HepG2 (cell line): ENCODE data around the gene SRRT. TPM values are rescaled to one million over a fixed set of nuclear protein-coding genes. Genes with fewer than 3 reads are reported as not detected.
A peak's percentile ranks its signal among the peaks of the same experiment; 100 is the strongest.

Source experiments
- ATAC-seq: fragments of 200-7000 bp; cut with Tn5 transposase; 3 replicates; pipeline ENCODE4 v1.9.1; 2020; ENCODE audit warnings: mild to moderate bottlenecking, moderate library complexity
- BruUV-seq: library from RNA; stranded (reverse); fragments of 400-500 nt; replicated peaks from 2 replicates; lab custom pipeline; 2021; lab: Mats Ljungman, UMichigan
- CTCF ChIA-PET: fragments of 300-600 bp; formaldehyde crosslinking; extraction: SDS; loops from one replicate; lab custom pipeline; 2021; ENCODE audit warnings: low total read pairs, inconsistent platforms, low intra/inter-chr PET ratio; lab: Yijun Ruan, JAX
- POLR2A ChIA-PET: fragments of 350-600 bp; sonication (Branson Sonifier 250); formaldehyde crosslinking; loops from one replicate; lab custom pipeline; 2020; ENCODE audit warnings: antibody characterized with exemption, inconsistent platforms; lab: Yijun Ruan, JAX
- DNase-seq: peaks from one replicate; pipeline ENCODE4 v3.0.0-alpha.2; 2015; ENCODE audit warnings: low spot score
- FAIRE-seq: peaks from 3 replicates; lab custom pipeline; 2011; peaks lifted over from hg19 to GRCh38; lab: Jason Lieb, UNC
- H2AFZ ChIP-seq: one replicate; pipeline ENCODE4 v1.6.1; 2011; ENCODE audit warnings: low read length, inconsistent platforms
- H3K27ac ChIP-seq: fragments of 300-600 bp; 3 replicates; pipeline ENCODE4 v1.8.0; 2011; ENCODE audit warnings: mixed run types, mild to moderate bottlenecking, mixed read lengths, low read length, inconsistent platforms; ENCODE audit not compliant: insufficient read depth; ENCODE audit errors: extremely low read length
- H3K27me3 ChIP-seq, 2 experiments: fragments of 200-600 bp in 1 of 2; 2 replicates in 1 of 2; 3 replicates in 1 of 2; pipeline versions ENCODE4 v1.6.0 to v1.8.0; 2011; ENCODE audit warnings: low read length in 2 of 2, mild to moderate bottlenecking in 2 of 2, moderate library complexity in 2 of 2, inconsistent platforms in 1 of 2; ENCODE audit not compliant: insufficient read depth in 2 of 2, control insufficient read depth in 1 of 2
- H3K36me3 ChIP-seq, 2 experiments: fragments of 200-600 bp in 1 of 2; replicated peaks in 1 of 2; 2 replicates in 1 of 2; 3 replicates in 1 of 2; pipeline versions ENCODE4 v1.5.1 to v1.8.0; 2011; ENCODE audit warnings: low read length in 2 of 2, inconsistent platforms in 1 of 2; ENCODE audit not compliant: insufficient read depth in 2 of 2, control insufficient read depth in 1 of 2
- H3K4me1 ChIP-seq: 2 replicates; pipeline ENCODE4 v1.5.1; 2012; ENCODE audit warnings: low read length, inconsistent platforms; ENCODE audit not compliant: insufficient read depth
- H3K4me2 ChIP-seq: 2 replicates; pipeline ENCODE4 v1.6.0; 2011; ENCODE audit warnings: low read depth, low read length, inconsistent platforms
- H3K4me3 ChIP-seq, 3 experiments: fragments of 200-600 bp in 1 of 3; sonication (generic), shearing (Covaris generic) in 1 of 3; replicated peaks in 1 of 3; 2 replicates each; pipeline ENCODE4 v1.5.1; 2011 to 2016; ENCODE audit warnings: low read length in 3 of 3, inconsistent platforms in 2 of 3, low read depth in 2 of 3, mild to moderate bottlenecking in 2 of 3, control low read depth in 1 of 3, mixed read lengths in 1 of 3; ENCODE audit not compliant: insufficient read depth in 1 of 3
- H3K79me2 ChIP-seq: one replicate; pipeline ENCODE4 v1.6.1; 2011; ENCODE audit warnings: low read length, inconsistent platforms; ENCODE audit not compliant: insufficient read depth
- H3K9ac ChIP-seq: 2 replicates; pipeline ENCODE4 v1.6.0; 2011; ENCODE audit warnings: mild to moderate bottlenecking, low read depth, low read length, inconsistent platforms; ENCODE audit not compliant: insufficient read depth
- H3K9me3 ChIP-seq: 2 replicates; pipeline ENCODE4 v1.5.1; 2012; ENCODE audit warnings: mild to moderate bottlenecking, low read length
- H4K20me1 ChIP-seq: 2 replicates; pipeline ENCODE4 v1.6.0; 2011; ENCODE audit warnings: inconsistent platforms, mild to moderate bottlenecking, low read length, moderate library complexity; ENCODE audit not compliant: insufficient read depth
- AGO1 ChIP-seq: fragments of 200-400 bp; formaldehyde crosslinking; IDR thresholded peaks from 2 replicates; pipeline ENCODE4 v1.6.1; 2017; ENCODE audit warnings: mild to moderate bottlenecking, low read depth, low read length, moderate library complexity; ENCODE audit not compliant: poor library complexity, severe bottlenecking
- KDM5A ChIP-seq: fragments of 200-600 bp; sonication (generic); IDR thresholded peaks from 2 replicates; pipeline ENCODE4 v1.7.0; 2018; ENCODE audit warnings: antibody characterized with exemption, mild to moderate bottlenecking, low read length, borderline replicate concordance
- KLF6 ChIP-seq: IDR thresholded peaks from 2 replicates; pipeline ENCODE4 v1.8.0; 2016; ENCODE audit warnings: missing biosample characterization, missing genetic modification reagents
- NKX3-1 ChIP-seq: sonication (generic); formaldehyde crosslinking; IDR thresholded peaks from 2 replicates; pipeline ENCODE4 v1.5.0; 2020; ENCODE audit warnings: missing genetic modification reagents
- SIN3B ChIP-seq: fragments of 150-350 bp; IDR thresholded peaks from 2 replicates; pipeline ENCODE4 v1.6.1; 2014; ENCODE audit warnings: low read length
- ZMYM3 ChIP-seq: sonication (generic); formaldehyde crosslinking; IDR thresholded peaks from 2 replicates; pipeline ENCODE4 v1.5.1; 2020; ENCODE audit warnings: mild to moderate bottlenecking, missing genetic modification reagents
- ZNF143 ChIP-seq: sonication (generic); formaldehyde crosslinking; IDR thresholded peaks from 2 replicates; pipeline ENCODE4 v1.4.0; 2020; ENCODE audit warnings: missing genetic modification reagents
- ZNF253 ChIP-seq: sonication (generic); formaldehyde crosslinking; IDR thresholded peaks from 2 replicates; pipeline ENCODE4 v1.8.0; 2022; ENCODE audit warnings: mild to moderate bottlenecking, missing genetic modification reagents, borderline replicate concordance
- ZNF564 ChIP-seq: sonication (generic); formaldehyde crosslinking; IDR thresholded peaks from 2 replicates; pipeline ENCODE4 v1.8.1; 2023; ENCODE audit warnings: mild to moderate bottlenecking, missing genetic modification reagents
- WGBS: methylation state at CpG from one replicate; pipeline ENCODE4 v1.1.6; 2017; ENCODE audit warnings: low lambda C conversion rate; 5-methylcytosine and 5-hydroxymethylcytosine counted together
- in situ Hi-C: cut with HindIII; loops from 2 replicates; pipeline ENCODE4 v1.10.0; 2017; ENCODE audit warnings: low pct_unique_long_range_greater_than_20kb; ENCODE audit not compliant: extremely low pct_ligation_motif_present
- intact Hi-C: fragments of 100-400 bp; cut with micrococcal nuclease; formaldehyde crosslinking; loops from one replicate; pipeline ENCODE4 v1.10.0; 2022; ENCODE audit not compliant: unreplicated experiment
- polyA plus RNA-seq, 8 experiments: library from polyadenylated mRNA; depleted of rRNA in 3 of 8; stranded (reverse) in 7 of 8; unstranded in 1 of 8; fragments of >200 nt; fragmentation: Illumina TruSeq in 4 of 8; extraction: Trizol in 4 of 8; gene quantifications; 2 replicates each; pipeline versions ENCODE4 v1.2.1 to v1.2.3, GENCODE V29; 2011 to 2016; ENCODE audit warnings: low read depth in 4 of 8, missing spikeins in 1 of 8, mixed read lengths in 1 of 8; ENCODE audit not compliant: insufficient read depth in 1 of 8
- total RNA-seq, 5 experiments: library from RNA; depleted of rRNA; stranded (reverse); fragments of >200 nt; fragmentation: Illumina TruSeq; extraction: Trizol; gene quantifications; 2 replicates each; pipeline ENCODE4 v1.2.3, GENCODE V29; 2016; ENCODE audit warnings: low read depth in 1 of 5
- TF ChIP-seq, protein P1 (sequence below): sonication (generic); formaldehyde crosslinking; IDR thresholded peaks from 2 replicates; pipeline ENCODE4 v1.5.1; 2020; ENCODE audit warnings: missing genetic modification reagents, mild to moderate bottlenecking, borderline replicate concordance
- TF ChIP-seq, protein P2 (sequence below): sonication (generic); formaldehyde crosslinking; IDR thresholded peaks from 2 replicates; pipeline ENCODE4 v1.5.0; 2020; ENCODE audit warnings: mild to moderate bottlenecking, missing genetic modification reagents
- TF ChIP-seq, protein P3 (sequence below): sonication (generic); formaldehyde crosslinking; IDR thresholded peaks from 2 replicates; pipeline ENCODE4 v1.8.0; 2022; ENCODE audit warnings: missing genetic modification reagents, mild to moderate bottlenecking, borderline replicate concordance
- TF ChIP-seq, protein P4 (sequence below): sonication (generic); formaldehyde crosslinking; IDR thresholded peaks from 2 replicates; pipeline ENCODE4 v1.4.0; 2020; ENCODE audit warnings: missing genetic modification reagents

Gene SRRT
- total and polyA plus RNA-seq, 2 of the 13 experiments (the other 11 are each of a cell fraction or from before 2014, with no cell fraction given): 26.2 to 106 TPM

DNA sequence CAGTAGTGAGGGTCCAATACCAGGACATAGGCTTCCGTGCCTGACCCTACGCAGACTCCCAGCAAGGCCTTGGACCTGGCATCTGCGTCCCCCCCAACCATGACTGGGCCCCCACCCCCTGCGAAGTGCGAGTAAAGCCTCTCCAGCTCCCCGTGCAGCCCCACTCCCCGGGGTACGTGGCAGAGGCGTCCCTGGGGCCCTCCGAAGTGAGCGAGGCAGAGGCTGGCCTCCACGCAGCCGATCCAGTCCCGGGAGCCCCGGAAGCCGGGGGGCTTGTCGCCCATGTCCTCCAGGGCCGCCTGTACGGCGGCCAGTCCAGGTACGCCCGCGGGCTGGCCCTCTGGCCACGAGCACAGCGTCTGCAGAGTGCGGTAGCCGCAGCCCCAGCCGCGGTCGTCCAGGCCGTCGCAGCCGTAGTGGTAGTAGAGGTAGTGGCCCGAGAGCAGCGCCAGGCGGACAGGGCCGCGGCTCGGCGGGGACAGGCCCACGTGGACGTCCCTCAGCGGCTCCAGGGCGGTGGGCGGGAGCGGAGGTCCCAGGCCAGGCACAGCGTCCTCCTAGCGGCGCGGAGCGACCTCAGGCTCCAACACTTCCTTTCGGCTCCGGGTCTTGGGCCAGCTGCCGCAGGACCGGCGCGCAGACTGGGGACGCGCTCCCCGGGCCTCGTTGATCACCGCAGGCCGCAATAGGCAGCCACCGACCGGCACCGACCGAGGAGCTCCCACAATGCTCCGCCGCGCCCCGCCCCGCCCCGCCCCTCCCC lies 14.3 kb downstream of the SRRT start, which contains the start of gene UFSP1 (continued):
- TF ChIP-seq, protein P1, sequence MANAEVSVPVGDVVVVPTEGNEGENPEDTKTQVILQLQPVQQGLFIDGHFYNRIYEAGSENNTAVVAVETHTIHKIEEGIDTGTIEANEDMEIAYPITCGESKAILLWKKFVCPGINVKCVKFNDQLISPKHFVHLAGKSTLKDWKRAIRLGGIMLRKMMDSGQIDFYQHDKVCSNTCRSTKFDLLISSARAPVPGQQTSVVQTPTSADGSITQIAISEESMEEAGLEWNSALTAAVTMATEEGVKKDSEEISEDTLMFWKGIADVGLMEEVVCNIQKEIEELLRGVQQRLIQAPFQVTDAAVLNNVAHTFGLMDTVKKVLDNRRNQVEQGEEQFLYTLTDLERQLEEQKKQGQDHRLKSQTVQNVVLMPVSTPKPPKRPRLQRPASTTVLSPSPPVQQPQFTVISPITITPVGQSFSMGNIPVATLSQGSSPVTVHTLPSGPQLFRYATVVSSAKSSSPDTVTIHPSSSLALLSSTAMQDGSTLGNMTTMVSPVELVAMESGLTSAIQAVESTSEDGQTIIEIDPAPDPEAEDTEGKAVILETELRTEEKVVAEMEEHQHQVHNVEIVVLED (CRISPR knock-in tag): peak; percentile 54
- TF ChIP-seq AGO1 (peak; percentile 46), NKX3-1 (no peak), ZNF143 (CRISPR knock-in tag) (peak; percentile 85), KDM5A (no peak)

DNA sequence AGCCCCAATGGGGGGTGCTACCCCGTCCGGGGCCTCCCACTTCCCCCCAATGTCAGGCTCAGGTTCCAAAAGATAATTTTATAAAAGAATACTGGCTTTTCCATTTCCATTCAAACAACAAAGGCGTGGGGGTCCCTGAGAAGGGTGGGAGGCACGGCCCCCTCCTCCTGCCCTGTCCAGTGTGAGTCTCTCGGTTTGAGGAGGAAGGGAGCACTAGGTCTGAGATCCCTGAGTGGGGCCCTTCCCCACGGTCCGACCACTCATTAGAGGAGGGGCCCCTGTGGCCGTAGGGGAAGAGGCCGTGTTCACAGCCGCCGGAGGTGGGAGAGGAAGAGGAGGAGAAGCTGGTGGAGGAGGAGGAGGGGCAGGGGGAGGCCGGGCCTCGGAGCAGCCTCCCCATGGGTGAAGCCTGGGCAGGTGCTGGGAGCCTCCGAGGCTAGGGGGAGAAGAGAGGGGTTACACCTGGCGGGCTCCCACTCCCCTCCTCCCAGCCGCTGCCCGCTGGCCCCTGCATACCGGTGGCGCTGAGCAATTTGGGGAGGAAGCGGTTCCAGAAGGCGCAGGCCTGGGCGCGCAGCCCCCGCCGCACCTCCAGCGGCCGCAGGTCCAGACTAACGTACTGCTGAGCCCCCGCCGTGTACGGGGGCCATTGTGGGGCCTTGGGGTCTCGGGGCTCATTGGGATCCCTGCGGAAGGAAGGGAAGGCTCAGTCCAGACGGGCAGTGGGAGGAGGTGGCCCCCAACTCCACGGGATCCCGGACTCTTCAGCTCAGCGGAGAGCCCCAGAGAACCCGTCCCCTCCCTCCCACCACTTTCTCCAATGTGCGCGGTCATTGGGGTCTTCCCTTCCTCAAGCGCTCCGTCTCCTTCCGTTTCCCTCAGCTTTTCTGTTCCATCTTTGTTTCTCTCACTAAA lies 16.0 kb downstream of the SRRT start:
- Histone ChIP-seq H3K9ac (peak overlapping the region; percentile 66), H3K4me1 (peaks cover 59% of the 10 kb centered on the region), H3K4me3 (peak overlapping the region in 2 of 3 experiments; percentile 75; a peak in 5 of 6 replicates), H3K36me3 (peaks cover 6 to 28% of the 10 kb centered on the region in 2 experiments), H3K4me2 (peak overlapping the region; percentile 91), H4K20me1 (no peaks in the 10 kb centered on the region), H3K79me2 (peaks cover 10% of the 10 kb centered on the region), H3K27ac (no peak overlapping the region), H2AFZ (no peak overlapping the region), H3K27me3 (peaks cover 6 to 22% of the 10 kb centered on the region in 2 experiments), H3K9me3 (no peaks in the 10 kb centered on the region)
- FAIRE-seq (no peak), ATAC-seq (no peak), DNase-seq (no peak)
- ChIA-PET CTCF (no interaction called here), POLR2A (interaction anchor here (1.0 to 6.0 kb wide), 8 partner anchors 15 to 417 kb away, joined by 3 to 141 read pairs (median 6); partner anchors contain the start of genes SLC12A9, SRRT and TRIM56)
- in situ Hi-C loops (loop anchor here (25.0 kb wide), 1 partner anchor 396 kb away; no protein-coding TSS in a partner anchor), intact Hi-C loops (no loop called here)
- no TSS peak for BruUV-seq
- 54% methylated on average over 23 of the region's 43 CpGs for WGBS
- TF ChIP-seq, protein P2, sequence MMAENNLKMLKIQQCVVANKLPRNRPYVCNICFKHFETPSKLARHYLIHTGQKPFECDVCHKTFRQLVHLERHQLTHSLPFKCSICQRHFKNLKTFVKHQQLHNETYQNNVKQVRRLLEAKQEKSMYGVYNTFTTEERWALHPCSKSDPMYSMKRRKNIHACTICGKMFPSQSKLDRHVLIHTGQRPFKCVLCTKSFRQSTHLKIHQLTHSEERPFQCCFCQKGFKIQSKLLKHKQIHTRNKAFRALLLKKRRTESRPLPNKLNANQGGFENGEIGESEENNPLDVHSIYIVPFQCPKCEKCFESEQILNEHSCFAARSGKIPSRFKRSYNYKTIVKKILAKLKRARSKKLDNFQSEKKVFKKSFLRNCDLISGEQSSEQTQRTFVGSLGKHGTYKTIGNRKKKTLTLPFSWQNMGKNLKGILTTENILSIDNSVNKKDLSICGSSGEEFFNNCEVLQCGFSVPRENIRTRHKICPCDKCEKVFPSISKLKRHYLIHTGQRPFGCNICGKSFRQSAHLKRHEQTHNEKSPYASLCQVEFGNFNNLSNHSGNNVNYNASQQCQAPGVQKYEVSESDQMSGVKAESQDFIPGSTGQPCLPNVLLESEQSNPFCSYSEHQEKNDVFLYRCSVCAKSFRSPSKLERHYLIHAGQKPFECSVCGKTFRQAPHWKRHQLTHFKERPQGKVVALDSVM (CRISPR knock-in tag): peak; percentile 75; the same call in 1 of the 2 replicates
- TF ChIP-seq, protein P3, sequence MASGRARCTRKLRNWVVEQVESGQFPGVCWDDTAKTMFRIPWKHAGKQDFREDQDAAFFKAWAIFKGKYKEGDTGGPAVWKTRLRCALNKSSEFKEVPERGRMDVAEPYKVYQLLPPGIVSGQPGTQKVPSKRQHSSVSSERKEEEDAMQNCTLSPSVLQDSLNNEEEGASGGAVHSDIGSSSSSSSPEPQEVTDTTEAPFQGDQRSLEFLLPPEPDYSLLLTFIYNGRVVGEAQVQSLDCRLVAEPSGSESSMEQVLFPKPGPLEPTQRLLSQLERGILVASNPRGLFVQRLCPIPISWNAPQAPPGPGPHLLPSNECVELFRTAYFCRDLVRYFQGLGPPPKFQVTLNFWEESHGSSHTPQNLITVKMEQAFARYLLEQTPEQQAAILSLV (CRISPR knock-in tag): no peak
- TF ChIP-seq KLF6 (CRISPR knock-in tag) (no peak), ZMYM3 (CRISPR knock-in tag) (0 out of 2 replicates have a peak, but pooled peaks have one; percentile 2), ZNF564 (CRISPR knock-in tag) (no peak), SIN3B (no peak), ZNF253 (CRISPR knock-in tag) (peak; percentile 3; the same call in 1 of the 2 replicates)
- TF ChIP-seq, protein P4, sequence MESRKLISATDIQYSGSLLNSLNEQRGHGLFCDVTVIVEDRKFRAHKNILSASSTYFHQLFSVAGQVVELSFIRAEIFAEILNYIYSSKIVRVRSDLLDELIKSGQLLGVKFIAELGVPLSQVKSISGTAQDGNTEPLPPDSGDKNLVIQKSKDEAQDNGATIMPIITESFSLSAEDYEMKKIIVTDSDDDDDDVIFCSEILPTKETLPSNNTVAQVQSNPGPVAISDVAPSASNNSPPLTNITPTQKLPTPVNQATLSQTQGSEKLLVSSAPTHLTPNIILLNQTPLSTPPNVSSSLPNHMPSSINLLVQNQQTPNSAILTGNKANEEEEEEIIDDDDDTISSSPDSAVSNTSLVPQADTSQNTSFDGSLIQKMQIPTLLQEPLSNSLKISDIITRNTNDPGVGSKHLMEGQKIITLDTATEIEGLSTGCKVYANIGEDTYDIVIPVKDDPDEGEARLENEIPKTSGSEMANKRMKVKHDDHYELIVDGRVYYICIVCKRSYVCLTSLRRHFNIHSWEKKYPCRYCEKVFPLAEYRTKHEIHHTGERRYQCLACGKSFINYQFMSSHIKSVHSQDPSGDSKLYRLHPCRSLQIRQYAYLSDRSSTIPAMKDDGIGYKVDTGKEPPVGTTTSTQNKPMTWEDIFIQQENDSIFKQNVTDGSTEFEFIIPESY (CRISPR knock-in tag): peak; percentile 66
